Fibroblast of pulmonary artery (primary cell): Measurements from ENCODE around the gene CACNA1I.

Source experiments
- DNase-seq: peaks from one replicate; pipeline ENCODE4 v3.0.0-alpha.2; 2010; ENCODE audit warnings: low read depth
- H3K4me3 ChIP-seq: replicated peaks from 2 replicates; pipeline ENCODE4 v1.5.1; 2011; ENCODE audit warnings: low read depth, mild to moderate bottlenecking, control low read depth, low read length, moderate library complexity
- TF ChIP-seq, protein P1 (sequence below): IDR thresholded peaks from 2 replicates; pipeline ENCODE4 v1.5.1; 2011; ENCODE audit warnings: mild to moderate bottlenecking, control low read depth, low read length, inconsistent platforms; ENCODE audit errors: missing control alignments

CACNA1I gene

DNA sequence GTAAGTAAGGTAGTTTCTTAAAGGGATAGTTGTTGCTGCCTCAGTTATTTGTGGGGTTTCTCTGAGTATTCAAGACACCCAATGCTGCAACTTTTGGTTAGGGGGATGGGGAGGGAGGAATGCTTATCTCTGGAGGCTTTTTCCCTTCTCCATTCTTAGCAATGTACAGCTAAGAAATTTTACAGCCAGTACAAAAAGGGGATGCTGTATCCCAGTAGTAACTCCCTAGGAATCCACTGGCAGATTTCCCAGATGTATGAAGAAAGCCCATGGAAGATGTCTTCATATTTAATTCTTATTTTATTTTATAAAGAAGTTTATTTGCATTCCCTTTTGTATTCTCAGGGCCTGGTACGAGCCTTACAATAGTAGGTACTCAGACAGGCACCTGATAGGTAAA, 168.2 kb downstream of the CACNA1I start:
- DNase-seq, result peak; percentile 57
- TF ChIP-seq, protein P1, sequence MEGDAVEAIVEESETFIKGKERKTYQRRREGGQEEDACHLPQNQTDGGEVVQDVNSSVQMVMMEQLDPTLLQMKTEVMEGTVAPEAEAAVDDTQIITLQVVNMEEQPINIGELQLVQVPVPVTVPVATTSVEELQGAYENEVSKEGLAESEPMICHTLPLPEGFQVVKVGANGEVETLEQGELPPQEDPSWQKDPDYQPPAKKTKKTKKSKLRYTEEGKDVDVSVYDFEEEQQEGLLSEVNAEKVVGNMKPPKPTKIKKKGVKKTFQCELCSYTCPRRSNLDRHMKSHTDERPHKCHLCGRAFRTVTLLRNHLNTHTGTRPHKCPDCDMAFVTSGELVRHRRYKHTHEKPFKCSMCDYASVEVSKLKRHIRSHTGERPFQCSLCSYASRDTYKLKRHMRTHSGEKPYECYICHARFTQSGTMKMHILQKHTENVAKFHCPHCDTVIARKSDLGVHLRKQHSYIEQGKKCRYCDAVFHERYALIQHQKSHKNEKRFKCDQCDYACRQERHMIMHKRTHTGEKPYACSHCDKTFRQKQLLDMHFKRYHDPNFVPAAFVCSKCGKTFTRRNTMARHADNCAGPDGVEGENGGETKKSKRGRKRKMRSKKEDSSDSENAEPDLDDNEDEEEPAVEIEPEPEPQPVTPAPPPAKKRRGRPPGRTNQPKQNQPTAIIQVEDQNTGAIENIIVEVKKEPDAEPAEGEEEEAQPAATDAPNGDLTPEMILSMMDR, result no peak

More for the DNA sequence above, 168.2 kb downstream of the CACNA1I start:
- no peak overlapping the region for H3K4me3 ChIP-seq
